Breast epithelium (tissue), 3 donors: ENCODE measurements around the gene SLC6A9.

ENCODE experiments used
- CTCF ChIP-seq, 3 donors: fragments of 450-650 bp; IDR thresholded peaks; one replicate each; pipeline ENCODE4 v1.5.1; 2016 to 2017; ENCODE audit warnings: antibody characterized with exemption in 3 of 3, mild to moderate bottlenecking in 3 of 3, moderate library complexity in 3 of 3
- POLR2A ChIP-seq: fragments of 450-650 bp; IDR thresholded peaks from one replicate; pipeline ENCODE4 v1.6.1; 2016; ENCODE audit warnings: antibody characterized with exemption, mild to moderate bottlenecking, moderate library complexity
- POLR2AphosphoS5 ChIP-seq, 3 donors: sonication (generic); formaldehyde crosslinking; IDR thresholded peaks; one replicate each; pipeline ENCODE4 v1.6.1; 2017; ENCODE audit warnings: antibody characterized with exemption in 3 of 3

- TF ChIP-seq CTCF (IDR thresholded peaks at IDR 0.05), result no peak
- TF ChIP-seq POLR2AphosphoS5 (IDR thresholded peaks at IDR 0.05), result no peak
- no peak for TF ChIP-seq POLR2A
Observed at GRCh38 chr1:43963006-43963405, 68.3 kb downstream of the SLC6A9 start.
